Fibroblast of lung (primary cell): Measurements from ENCODE around the gene MTFP1. TPM values are rescaled to one million over a fixed set of nuclear protein-coding genes. Genes with fewer than 3 reads are reported as not detected.

Experiments used
- DNase-seq, 2 donors: peaks; one replicate each; pipeline versions ENCODE4 v3.0.0 to v3.0.0-alpha.2; 2010; ENCODE audit warnings: low read depth in 2 of 2
- H2AFZ ChIP-seq: 2 replicates; pipeline ENCODE4 v1.5.1; 2012; ENCODE audit warnings: low read length, control low read depth, inconsistent platforms
- H3K27ac ChIP-seq: 2 replicates; pipeline ENCODE4 v1.5.1; 2011; ENCODE audit warnings: low read length, control low read depth; ENCODE audit not compliant: insufficient read depth
- H3K27me3 ChIP-seq: 2 replicates; pipeline ENCODE4 v1.5.1; 2011; ENCODE audit warnings: mild to moderate bottlenecking, low read length; ENCODE audit not compliant: control insufficient read depth, insufficient read depth
- H3K36me3 ChIP-seq: 2 replicates; pipeline ENCODE4 v1.5.1; 2011; ENCODE audit warnings: low read length; ENCODE audit not compliant: control insufficient read depth, insufficient read depth
- H3K4me1 ChIP-seq: 2 replicates; pipeline ENCODE4 v1.5.1; 2011; ENCODE audit warnings: low read length; ENCODE audit not compliant: control insufficient read depth, insufficient read depth; ENCODE audit errors: extremely low read depth
- H3K4me2 ChIP-seq: 2 replicates; pipeline ENCODE4 v1.5.1; 2011; ENCODE audit warnings: low read length, control low read depth; ENCODE audit not compliant: insufficient read depth; ENCODE audit errors: extremely low read depth
- H3K4me3 ChIP-seq, 4 experiments: fragments of 200-600 bp in 1 of 4; sonication (generic) in 1 of 4; replicated peaks in 1 of 4; 2 replicates each; pipeline ENCODE4 v1.5.1; 2011 to 2016; ENCODE audit warnings: low read length in 4 of 4, low read depth in 3 of 4, mild to moderate bottlenecking in 3 of 4, control low read depth in 2 of 4, inconsistent platforms in 1 of 4, mixed read lengths in 1 of 4; ENCODE audit not compliant: insufficient read depth in 1 of 4; ENCODE audit errors: control extremely low read depth in 1 of 4
- H3K79me2 ChIP-seq: 2 replicates; pipeline ENCODE4 v1.5.1; 2012; ENCODE audit warnings: mild to moderate bottlenecking, low read length, inconsistent platforms; ENCODE audit not compliant: control insufficient read depth, insufficient read depth
- H3K9ac ChIP-seq: 2 replicates; pipeline ENCODE4 v1.5.1; 2011; ENCODE audit warnings: mild to moderate bottlenecking, low read length, control low read depth; ENCODE audit not compliant: insufficient read depth
- H3K9me3 ChIP-seq: 2 replicates; pipeline ENCODE4 v1.5.1; 2012; ENCODE audit warnings: low read depth, low read length; ENCODE audit not compliant: control insufficient read depth, insufficient read depth
- H4K20me1 ChIP-seq: 2 replicates; pipeline ENCODE4 v1.5.1; 2011; ENCODE audit warnings: low read length; ENCODE audit not compliant: control insufficient read depth, insufficient read depth; ENCODE audit errors: extremely low read depth
- EZH2 ChIP-seq: IDR thresholded peaks from 2 replicates; pipeline ENCODE4 v1.5.1; 2012; ENCODE audit warnings: low read length, control low read depth, mild to moderate bottlenecking; ENCODE audit errors: missing control alignments
- polyA plus RNA-seq, 2 donors: library from polyadenylated mRNA; depleted of rRNA in 1 of 2; stranded (reverse) in 1 of 2; unstranded in 1 of 2; fragments of >200 nt; gene quantifications; 2 replicates each; pipeline ENCODE4 v1.2.1, GENCODE V29; 2011 to 2012; ENCODE audit warnings: missing spikeins in 1 of 2
- total RNA-seq: library from RNA; depleted of rRNA; stranded (reverse); fragments of >200 nt; gene quantifications from 2 replicates; pipeline ENCODE4 v1.2.1, GENCODE V29; 2014
- TF ChIP-seq, protein P1 (sequence below), 2 donors: IDR thresholded peaks in 1 of 2; conservative IDR thresholded peaks in 1 of 2; 1 replicate in 1 of 2; 2 replicates in 1 of 2; pipeline ENCODE4 v1.5.1; 2011 to 2012; ENCODE audit warnings: low read length in 2 of 2, control low read depth in 1 of 2, inconsistent platforms in 1 of 2, low read depth in 1 of 2, mild to moderate bottlenecking in 1 of 2

MTFP1 gene
- total and polyA plus RNA-seq, 2 donors (not counting 1 experiment from before 2014, with no cell fraction given) = 2.5 to 3.8 TPM

DNA sequence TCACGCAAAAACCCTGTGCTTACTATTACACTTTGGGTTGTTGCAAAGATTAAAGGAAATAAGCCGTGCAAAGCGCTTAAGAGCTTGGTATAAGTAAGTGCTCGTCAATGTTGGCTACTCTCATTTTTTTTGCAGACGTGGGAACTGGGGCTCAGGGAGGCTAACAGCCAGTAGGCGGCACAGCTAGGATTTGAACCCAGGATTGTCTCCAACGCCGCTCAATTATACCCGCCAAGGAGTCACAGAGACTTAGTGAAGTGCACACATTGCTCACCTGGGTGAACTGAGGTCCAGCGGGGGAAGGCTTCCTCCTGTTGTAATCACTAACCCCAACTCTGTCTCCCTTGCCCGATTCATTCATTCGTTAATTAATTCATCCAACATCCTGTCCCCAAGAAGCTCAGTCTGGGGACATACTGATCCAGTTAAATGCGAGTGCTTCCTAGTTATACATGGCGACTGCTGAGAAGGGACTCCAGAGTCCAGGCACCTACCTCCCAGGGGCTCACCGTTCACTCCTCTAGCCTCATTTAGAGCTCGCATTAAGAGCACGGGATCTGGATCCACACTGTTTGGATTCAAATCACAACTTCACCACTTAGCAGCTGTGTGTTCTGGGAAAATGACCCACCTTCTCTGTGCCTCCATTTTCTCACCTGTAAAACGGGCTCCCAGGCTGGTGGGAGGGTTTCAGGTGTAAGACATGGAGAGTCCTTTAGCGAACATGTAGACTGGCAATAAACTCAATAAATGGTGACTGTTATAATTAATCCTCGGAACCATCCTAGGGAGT is 838 bp upstream of the MTFP1 start:
- Histone ChIP-seq H3K4me1 (peaks cover 36% of the 10 kb centered on the region), H3K79me2 (no peaks in the 10 kb centered on the region)
- TF ChIP-seq, protein P1, sequence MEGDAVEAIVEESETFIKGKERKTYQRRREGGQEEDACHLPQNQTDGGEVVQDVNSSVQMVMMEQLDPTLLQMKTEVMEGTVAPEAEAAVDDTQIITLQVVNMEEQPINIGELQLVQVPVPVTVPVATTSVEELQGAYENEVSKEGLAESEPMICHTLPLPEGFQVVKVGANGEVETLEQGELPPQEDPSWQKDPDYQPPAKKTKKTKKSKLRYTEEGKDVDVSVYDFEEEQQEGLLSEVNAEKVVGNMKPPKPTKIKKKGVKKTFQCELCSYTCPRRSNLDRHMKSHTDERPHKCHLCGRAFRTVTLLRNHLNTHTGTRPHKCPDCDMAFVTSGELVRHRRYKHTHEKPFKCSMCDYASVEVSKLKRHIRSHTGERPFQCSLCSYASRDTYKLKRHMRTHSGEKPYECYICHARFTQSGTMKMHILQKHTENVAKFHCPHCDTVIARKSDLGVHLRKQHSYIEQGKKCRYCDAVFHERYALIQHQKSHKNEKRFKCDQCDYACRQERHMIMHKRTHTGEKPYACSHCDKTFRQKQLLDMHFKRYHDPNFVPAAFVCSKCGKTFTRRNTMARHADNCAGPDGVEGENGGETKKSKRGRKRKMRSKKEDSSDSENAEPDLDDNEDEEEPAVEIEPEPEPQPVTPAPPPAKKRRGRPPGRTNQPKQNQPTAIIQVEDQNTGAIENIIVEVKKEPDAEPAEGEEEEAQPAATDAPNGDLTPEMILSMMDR (conservative IDR thresholded peaks at IDR 0.05 in 1 of 2, IDR thresholded peaks at IDR 0.05 in 1 of 2; ENCODE audit: low read depth in 1 of 2, low read length in 2 of 2) = no peak
- no peak for TF ChIP-seq EZH2

DNA sequence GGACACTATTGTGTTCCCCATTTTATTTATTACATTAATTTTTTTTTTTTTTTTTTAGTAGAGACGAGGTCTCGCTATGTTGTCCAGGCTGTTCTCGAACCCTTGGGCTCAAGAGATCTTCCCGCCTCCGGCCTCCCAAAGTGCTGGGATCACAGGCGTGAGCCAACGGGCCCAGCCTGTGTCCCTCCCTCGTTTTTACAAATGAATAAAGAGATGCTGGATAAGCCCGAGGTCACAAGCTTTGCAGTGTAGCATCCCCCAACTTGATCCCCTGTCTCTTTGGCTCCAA is 297 bp upstream of the MTFP1 start:
- Histone ChIP-seq H3K9ac (no peak overlapping the region), H3K4me2 (peak overlapping the region; percentile 67), H3K4me3 (peak overlapping the region; percentile 58 to 73 (median 63)), H2AFZ (peak overlapping the region; percentile 30), H3K27ac (peak overlapping the region; percentile 93), H3K4me1 (peaks cover 34% of the 10 kb centered on the region), H3K27me3 (no peaks in the 10 kb centered on the region), H4K20me1 (no peaks in the 10 kb centered on the region), H3K9me3 (no peaks in the 10 kb centered on the region), H3K36me3 (no peaks in the 10 kb centered on the region), H3K79me2 (no peaks in the 10 kb centered on the region)
- no peak for TF ChIP-seq EZH2
- TF ChIP-seq, protein P1 (conservative IDR thresholded peaks at IDR 0.05 in 1 of 2, IDR thresholded peaks at IDR 0.05 in 1 of 2; ENCODE audit: low read depth in 1 of 2, low read length in 2 of 2) = no peak
- no peak for DNase-seq

More for the DNA sequence above, 838 bp upstream of the MTFP1 start:
- H3K36me3 ChIP-seq = no peaks in the 10 kb centered on the region
- no peaks in the 10 kb centered on the region for H4K20me1 ChIP-seq
- H2AFZ ChIP-seq = peak overlapping the region; percentile 65
- peak overlapping the region; percentile 93 for H3K27ac ChIP-seq
- peak overlapping the region; percentile 67 for H3K4me2 ChIP-seq
- DNase-seq = no peak
- H3K4me3 ChIP-seq = peak overlapping the region; percentile 8 to 73 (median 63)
- H3K27me3 ChIP-seq = no peaks in the 10 kb centered on the region
- H3K9me3 ChIP-seq = no peaks in the 10 kb centered on the region
- H3K9ac ChIP-seq = no peak overlapping the region

DNA sequence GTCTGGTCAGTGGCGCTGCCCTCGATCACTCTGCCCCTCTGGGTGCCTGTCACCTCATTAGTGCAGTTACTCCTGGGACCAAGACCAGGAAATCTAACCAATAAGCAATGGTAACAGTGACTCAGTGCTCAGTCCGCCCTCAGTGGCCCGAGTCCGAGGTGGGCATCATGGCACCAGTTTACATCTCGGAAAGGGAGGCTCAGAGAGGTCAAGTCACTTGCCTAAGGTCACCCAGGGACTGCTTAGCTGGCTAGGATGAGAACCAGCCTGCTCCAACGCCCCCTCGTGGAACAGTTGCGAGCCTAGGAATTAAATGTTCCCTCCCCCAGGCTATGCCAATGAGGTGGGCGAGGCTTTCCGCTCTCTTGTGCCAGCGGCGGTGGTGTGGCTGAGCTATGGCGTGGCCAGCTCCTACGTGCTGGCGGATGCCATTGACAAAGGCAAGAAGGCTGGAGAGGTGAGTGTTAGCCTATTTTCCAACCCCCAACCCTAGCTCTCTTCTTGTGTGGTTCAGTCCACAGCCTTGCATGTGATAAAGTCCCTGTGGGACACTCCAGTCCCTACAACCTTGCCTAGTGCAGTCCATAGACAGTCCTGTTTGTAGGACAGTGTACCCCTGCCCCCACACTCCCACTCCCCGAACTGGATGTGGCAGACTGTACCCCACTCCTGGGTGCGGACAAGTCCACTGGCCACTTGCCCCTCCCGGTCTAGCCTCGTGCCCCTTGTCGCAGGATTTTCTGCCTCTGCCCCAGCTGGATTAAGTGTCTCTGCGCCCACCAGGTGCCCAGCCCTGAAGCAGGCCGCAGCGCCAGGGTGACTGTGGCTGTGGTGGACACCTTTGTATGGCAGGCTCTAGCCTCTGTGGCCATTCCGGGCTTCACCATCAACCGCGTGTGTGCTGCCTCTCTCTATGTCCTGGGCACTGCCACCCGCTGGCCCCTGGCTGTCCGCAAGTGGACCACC is 1.1 kb downstream of the MTFP1 start:
- Histone ChIP-seq H3K9me3 (no peaks in the 10 kb centered on the region), H2AFZ (peak overlapping the region; percentile 39), H3K4me1 (peaks cover 23% of the 10 kb centered on the region), H3K27me3 (no peaks in the 10 kb centered on the region), H3K9ac (peak overlapping the region; percentile 69), H4K20me1 (no peaks in the 10 kb centered on the region), H3K27ac (peak overlapping the region; percentile 93), H3K4me3 (peak overlapping the region; percentile 58 to 73 (median 63)), H3K36me3 (no peaks in the 10 kb centered on the region), H3K79me2 (no peaks in the 10 kb centered on the region), H3K4me2 (peak overlapping the region; percentile 67)
- no peak for TF ChIP-seq EZH2
- TF ChIP-seq, protein P1 (conservative IDR thresholded peaks at IDR 0.05 in 1 of 2, IDR thresholded peaks at IDR 0.05 in 1 of 2; ENCODE audit: low read depth in 1 of 2, low read length in 2 of 2) = peak; percentile 72 to 77
- peak; percentile 64 to 73 for DNase-seq
